HEK293 (cell line): ENCODE data around the gene ZFAND3.

ENCODE experiments used
- CTCF ChIA-PET: fragments of 350-600 bp; formaldehyde crosslinking; extraction: SDS; loops from one replicate; lab custom pipeline; 2021; ENCODE audit warnings: antibody characterized with exemption; lab: Yijun Ruan, JAX
- POLR2A ChIA-PET: fragments of 300-600 bp; formaldehyde crosslinking; extraction: SDS; loops from one replicate; lab custom pipeline; 2020; ENCODE audit warnings: antibody characterized with exemption, inconsistent platforms; lab: Yijun Ruan, JAX
- H3K27ac ChIP-seq: fragments of 200-500 bp; sonication (Bioruptor generic); 2 replicates; pipeline ENCODE4 v1.5.1; 2014; ENCODE audit warnings: low read depth, low read length, control low read depth, inconsistent platforms; ENCODE audit errors: extremely low read depth
- H3K36me3 ChIP-seq, 2 experiments: fragments of 200-500 bp in 1 of 2; sonication (Bioruptor generic) in 1 of 2; 1 replicate in 1 of 2; 2 replicates in 1 of 2; pipeline ENCODE4 v1.5.1; 2014 to 2017; ENCODE audit warnings: inconsistent platforms in 2 of 2, low read length in 2 of 2; ENCODE audit not compliant: control insufficient read depth in 2 of 2, insufficient read depth in 1 of 2
- H3K4me1 ChIP-seq: fragments of 200-500 bp; sonication (Bioruptor generic); 2 replicates; pipeline ENCODE4 v1.5.1; 2014; ENCODE audit warnings: mild to moderate bottlenecking, low read length, inconsistent platforms; ENCODE audit not compliant: control insufficient read depth, insufficient read depth
- H3K4me3 ChIP-seq: 2 replicates; pipeline ENCODE4 v1.5.1; 2011; ENCODE audit warnings: low read depth, mild to moderate bottlenecking, control low read depth, low read length, moderate library complexity
- H3K9me3 ChIP-seq: fragments of 200-500 bp; sonication (Bioruptor generic); 2 replicates; pipeline ENCODE4 v1.5.1; 2014; ENCODE audit warnings: low read depth, low read length, inconsistent platforms; ENCODE audit not compliant: control insufficient read depth, insufficient read depth
- MZF1 ChIP-seq: fragments of 450-650 bp; formaldehyde crosslinking; IDR thresholded peaks from 2 replicates; pipeline ENCODE4 v1.5.1; 2017; ENCODE audit warnings: missing biosample characterization, missing genetic modification characterization, borderline replicate concordance
- REST ChIP-seq: fragments of 450-650 bp; formaldehyde crosslinking; IDR thresholded peaks from 2 replicates; pipeline ENCODE4 v1.5.1; 2016; ENCODE audit warnings: missing biosample characterization, missing genetic modification characterization
- TSHZ1 ChIP-seq: fragments of 450-650 bp; formaldehyde crosslinking; IDR thresholded peaks from 2 replicates; pipeline ENCODE4 v1.5.1; 2016; ENCODE audit warnings: missing biosample characterization, missing genetic modification characterization, borderline replicate concordance
- YY2 ChIP-seq: fragments of 450-650 bp; formaldehyde crosslinking; IDR thresholded peaks from 2 replicates; pipeline ENCODE4 v1.5.1; 2016; ENCODE audit warnings: missing biosample characterization, missing genetic modification characterization
- ZBTB17 ChIP-seq: fragments of 450-650 bp; formaldehyde crosslinking; IDR thresholded peaks from 2 replicates; pipeline ENCODE4 v1.5.1; 2016; ENCODE audit warnings: missing biosample characterization, missing genetic modification characterization
- ZEB2 ChIP-seq: fragments of 450-650 bp; formaldehyde crosslinking; IDR thresholded peaks from 2 replicates; pipeline ENCODE4 v1.5.1; 2016; ENCODE audit warnings: missing biosample characterization, missing genetic modification characterization
- ZFP69B ChIP-seq: fragments of 450-650 bp; formaldehyde crosslinking; IDR thresholded peaks from 2 replicates; pipeline ENCODE4 v1.5.1; 2016; ENCODE audit warnings: missing biosample characterization, missing genetic modification characterization
- ZNF10 ChIP-seq: fragments of 450-650 bp; formaldehyde crosslinking; IDR thresholded peaks from 2 replicates; pipeline ENCODE4 v1.5.1; 2017; ENCODE audit warnings: missing biosample characterization, missing genetic modification characterization
- ZNF221 ChIP-seq: fragments of 450-650 bp; formaldehyde crosslinking; IDR thresholded peaks from 2 replicates; pipeline ENCODE4 v1.5.1; 2017; ENCODE audit warnings: missing biosample characterization, missing genetic modification characterization, borderline replicate concordance
- ZNF239 ChIP-seq: fragments of 450-650 bp; formaldehyde crosslinking; IDR thresholded peaks from 2 replicates; pipeline ENCODE4 v1.5.1; 2016; ENCODE audit warnings: missing biosample characterization, missing genetic modification characterization
- ZNF292 ChIP-seq: fragments of 450-650 bp; formaldehyde crosslinking; IDR thresholded peaks from 2 replicates; pipeline ENCODE4 v1.5.1; 2016; ENCODE audit warnings: low read depth, missing biosample characterization, missing genetic modification characterization, borderline replicate concordance
- ZNF404 ChIP-seq: fragments of 450-650 bp; formaldehyde crosslinking; IDR thresholded peaks from 2 replicates; pipeline ENCODE4 v1.5.1; 2017; ENCODE audit warnings: missing biosample characterization, missing genetic modification characterization
- ZNF449 ChIP-seq: fragments of 450-650 bp; formaldehyde crosslinking; IDR thresholded peaks from 2 replicates; pipeline ENCODE4 v1.5.1; 2017; ENCODE audit warnings: missing biosample characterization, mild to moderate bottlenecking, missing genetic modification characterization, moderate library complexity
- ZNF501 ChIP-seq: fragments of 450-650 bp; formaldehyde crosslinking; IDR thresholded peaks from 2 replicates; pipeline ENCODE4 v1.5.1; 2016; ENCODE audit warnings: missing biosample characterization, missing genetic modification characterization
- ZNF561 ChIP-seq: fragments of 450-650 bp; IDR thresholded peaks from 2 replicates; pipeline ENCODE4 v1.5.1; 2018; ENCODE audit warnings: missing biosample characterization, missing genetic modification characterization, borderline replicate concordance
- ZNF76 ChIP-seq: fragments of 450-650 bp; formaldehyde crosslinking; IDR thresholded peaks from 2 replicates; pipeline ENCODE4; 2016; ENCODE audit warnings: low read depth, missing biosample characterization, missing genetic modification characterization, borderline replicate concordance
- ZNF768 ChIP-seq: fragments of 450-650 bp; formaldehyde crosslinking; IDR thresholded peaks from 2 replicates; pipeline ENCODE4 v1.5.1; 2018; ENCODE audit warnings: missing biosample characterization, mild to moderate bottlenecking, missing genetic modification characterization
- ZNF791 ChIP-seq: fragments of 450-650 bp; formaldehyde crosslinking; IDR thresholded peaks from 2 replicates; pipeline ENCODE4 v1.5.1; 2016; ENCODE audit warnings: missing biosample characterization, missing genetic modification characterization

ZFAND3 gene

GRCh38 chr6:38164131-38164481, 344.6 kb downstream of the ZFAND3 start (continued):
- TF ChIP-seq ZNF449 (tag by site-specific recombination) (no peak), TSHZ1 (tag by site-specific recombination) (no peak), ZBTB17 (tag by site-specific recombination) (no peak), ZNF561 (tag by site-specific recombination) (no peak), ZNF292 (no peak), ZFP69B (tag by site-specific recombination) (no peak), ZNF76 (tag by site-specific recombination) (no peak), ZEB2 (tag by site-specific recombination) (no peak), ZNF768 (tag by site-specific recombination) (no peak), YY2 (tag by site-specific recombination) (no peak), ZNF791 (tag by site-specific recombination) (no peak), ZNF501 (no peak), ZNF404 (tag by site-specific recombination) (no peak), ZNF239 (no peak), ZNF10 (no peak)

- H3K36me3 ChIP-seq = no peaks in the 10 kb centered on the region
- 0 out of 2 replicates have a peak, but pooled peaks have one; percentile 32 for TF ChIP-seq REST
- TF ChIP-seq MZF1 = no peak
- no peak for TF ChIP-seq ZNF221 (tag by site-specific recombination)
- TF ChIP-seq, all 188 proteins: peak for 1
- Histone ChIP-seq H3K4me1 (no peaks in the 10 kb centered on the region), H3K4me3 (no peak overlapping the region), H3K27ac (no peak overlapping the region), H3K9me3 (no peaks in the 10 kb centered on the region)
- CTCF ChIA-PET = no interaction called here
- POLR2A ChIA-PET = no interaction called here
These were observed 345.2 kb downstream of the ZFAND3 start for GRCh38 chr6:38164671-38165108.
